ENCODE measurements around the gene MC1R.
"Not testable (repeated sequence)": the region's sequence is repeated elsewhere in the genome, so short reads cannot be mapped to it uniquely, and the experiment has no call there.

Gene MC1R

DNA sequence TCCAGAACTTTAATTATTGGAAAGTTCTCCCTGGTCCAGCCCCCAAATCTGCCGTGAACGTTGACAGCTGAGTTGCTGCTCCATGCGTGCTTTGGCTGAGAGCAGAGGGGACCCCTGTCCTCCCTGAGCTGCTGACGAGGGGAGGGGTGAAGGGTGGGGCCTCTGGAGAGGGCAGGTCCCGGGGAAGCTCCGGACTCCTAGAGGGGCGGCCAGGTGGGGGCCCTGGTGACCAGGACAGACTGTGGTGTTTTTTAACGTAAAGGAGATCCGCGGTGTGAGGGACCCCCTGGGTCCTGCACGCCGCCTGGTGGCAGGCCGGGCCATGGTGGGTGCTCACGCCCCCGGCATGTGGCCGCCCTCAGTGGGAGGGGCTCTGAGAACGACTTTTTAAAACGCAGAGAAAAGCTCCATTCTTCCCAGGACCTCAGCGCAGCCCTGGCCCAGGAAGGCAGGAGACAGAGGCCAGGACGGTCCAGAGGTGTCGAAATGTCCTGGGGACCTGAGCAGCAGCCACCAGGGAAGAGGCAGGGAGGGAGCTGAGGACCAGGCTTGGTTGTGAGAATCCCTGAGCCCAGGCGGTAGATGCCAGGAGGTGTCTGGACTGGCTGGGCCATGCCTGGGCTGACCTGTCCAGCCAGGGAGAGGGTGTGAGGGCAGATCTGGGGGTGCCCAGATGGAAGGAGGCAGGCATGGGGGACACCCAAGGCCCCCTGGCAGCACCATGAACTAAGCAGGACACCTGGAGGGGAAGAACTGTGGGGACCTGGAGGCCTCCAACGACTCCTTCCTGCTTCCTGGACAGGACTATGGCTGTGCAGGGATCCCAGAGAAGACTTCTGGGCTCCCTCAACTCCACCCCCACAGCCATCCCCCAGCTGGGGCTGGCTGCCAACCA is at the start of gene MC1R:
Gene MC1R, plus strand, starts transcription at position 410 of the 895 bp plus-strand sequence. Its CDS starts 397 bp downstream, at position 807.
- Histone ChIP-seq H3K36me3 (ENCODE audit: control insufficient read depth, insufficient read depth, low read length) (no peaks in the 10 kb centered on the region), H3K4me1 (ENCODE audit: control insufficient read depth, insufficient read depth, low read length) (peaks cover 3% of the 10 kb centered on the region), H3K9me3 (ENCODE audit: control insufficient read depth, insufficient read depth, low read length) (no peaks in the 10 kb centered on the region), H3K27ac (ENCODE audit: low read depth, low read length) (no peak within 1 kb of the TSS), H3K4me3 (ENCODE audit: low read depth, low read length) (peak within 1 kb of the TSS; percentile 66), H3K9ac (ENCODE audit: low read depth, low read length) (peak within 1 kb of the TSS; percentile 30; the same call in 1 of the 2 replicates), H3K27me3 (ENCODE audit: control insufficient read depth, insufficient read depth, low read length) (peaks cover 29% of the 10 kb centered on the region)

DNA sequence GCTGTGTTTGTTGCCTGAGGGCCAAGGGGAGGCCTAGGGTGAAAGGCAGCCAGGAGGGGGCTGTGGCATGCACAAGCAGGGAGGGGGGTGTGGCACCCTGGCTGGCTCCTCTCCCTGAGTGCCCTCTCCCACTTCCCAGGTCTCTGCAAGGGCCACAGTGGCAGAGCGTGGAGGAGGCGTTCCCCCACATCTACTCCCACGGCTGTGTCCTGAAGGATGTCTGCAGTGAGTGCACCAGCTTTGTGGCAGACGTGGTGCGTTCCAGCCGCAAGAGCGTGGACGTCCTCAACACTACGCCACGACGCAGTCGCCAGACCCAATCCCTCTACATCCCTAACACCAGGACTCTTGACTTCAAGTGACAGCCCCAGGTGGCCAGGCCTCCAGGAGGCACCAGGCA is 48.8 kb upstream of the MC1R start:
- Histone ChIP-seq H3K4me1 (ENCODE audit: control insufficient read depth, insufficient read depth, low read length) (no peaks in the 10 kb centered on the region), H3K27ac (ENCODE audit: low read depth, low read length) (no peak overlapping the region), H3K36me3 (ENCODE audit: control insufficient read depth, insufficient read depth, low read length) (peaks cover 5% of the 10 kb centered on the region), H3K9me3 (ENCODE audit: control insufficient read depth, insufficient read depth, low read length) (peaks cover 7% of the 10 kb centered on the region; the same call in 1 of the 2 replicates), H3K4me3 (ENCODE audit: low read depth, low read length) (no peak overlapping the region), H3K9ac (ENCODE audit: low read depth, low read length) (no peak overlapping the region), H3K27me3 (ENCODE audit: control insufficient read depth, insufficient read depth, low read length) (no peaks in the 10 kb centered on the region)

DNA sequence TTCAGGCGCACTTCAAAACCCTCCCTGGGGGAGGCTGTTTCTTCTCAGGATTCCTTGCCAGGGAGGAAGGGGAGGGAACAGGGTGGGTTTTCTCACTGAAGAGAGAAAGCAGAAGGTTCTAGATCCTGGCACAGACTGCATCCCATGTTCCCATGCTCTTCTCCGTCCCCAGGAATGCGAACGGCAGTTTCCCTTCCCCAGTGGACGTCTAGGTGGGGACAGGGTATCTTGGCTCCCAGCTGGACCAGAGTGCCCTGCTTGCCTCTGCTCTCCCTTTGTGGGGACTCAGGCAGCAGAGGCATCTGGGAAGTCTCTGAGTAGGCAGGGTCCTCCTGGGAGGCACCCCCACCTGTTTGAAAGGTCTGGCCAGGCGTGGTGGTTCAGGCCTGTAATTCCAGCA is 48.2 kb upstream of the MC1R start:
- Histone ChIP-seq H3K27me3 (ENCODE audit: control insufficient read depth, insufficient read depth, low read length) (no peaks in the 10 kb centered on the region), H3K4me3 (ENCODE audit: low read depth, low read length) (no peak overlapping the region), H3K36me3 (ENCODE audit: control insufficient read depth, insufficient read depth, low read length) (peaks cover 9% of the 10 kb centered on the region), H3K9me3 (ENCODE audit: control insufficient read depth, insufficient read depth, low read length) (peaks cover 7% of the 10 kb centered on the region; the same call in 1 of the 2 replicates), H3K9ac (ENCODE audit: low read depth, low read length) (no peak overlapping the region), H3K27ac (ENCODE audit: low read depth, low read length) (no peak overlapping the region), H3K4me1 (ENCODE audit: control insufficient read depth, insufficient read depth, low read length) (no peaks in the 10 kb centered on the region)

DNA sequence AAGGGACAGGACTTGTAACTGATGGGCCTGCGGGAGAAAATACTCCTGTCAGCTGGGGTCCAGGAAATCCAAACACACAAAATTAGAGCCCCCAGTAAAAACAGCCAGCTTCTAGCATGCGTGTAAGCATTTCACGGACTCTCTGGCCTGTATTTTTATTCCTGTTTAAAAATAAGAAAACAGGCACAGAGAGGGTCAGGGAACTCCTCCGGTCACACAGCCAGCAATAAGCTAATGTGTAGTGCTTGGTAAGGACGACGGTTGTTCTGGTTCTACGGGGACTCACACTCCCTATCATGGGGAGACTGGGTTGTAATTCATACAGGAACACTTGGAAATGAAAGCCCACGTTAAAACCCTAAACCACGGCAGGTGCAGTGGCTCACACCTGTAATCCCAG is 46.8 kb upstream of the MC1R start:
- Histone ChIP-seq H3K27ac (ENCODE audit: low read depth, low read length) (no peak overlapping the region), H3K36me3 (ENCODE audit: control insufficient read depth, insufficient read depth, low read length) (peaks cover 17% of the 10 kb centered on the region), H3K9me3 (ENCODE audit: control insufficient read depth, insufficient read depth, low read length) (peaks cover 11% of the 10 kb centered on the region), H3K4me1 (ENCODE audit: control insufficient read depth, insufficient read depth, low read length) (no peaks in the 10 kb centered on the region), H3K4me3 (ENCODE audit: low read depth, low read length) (no peak overlapping the region), H3K27me3 (ENCODE audit: control insufficient read depth, insufficient read depth, low read length) (no peaks in the 10 kb centered on the region), H3K9ac (ENCODE audit: low read depth, low read length) (no peak overlapping the region)

DNA sequence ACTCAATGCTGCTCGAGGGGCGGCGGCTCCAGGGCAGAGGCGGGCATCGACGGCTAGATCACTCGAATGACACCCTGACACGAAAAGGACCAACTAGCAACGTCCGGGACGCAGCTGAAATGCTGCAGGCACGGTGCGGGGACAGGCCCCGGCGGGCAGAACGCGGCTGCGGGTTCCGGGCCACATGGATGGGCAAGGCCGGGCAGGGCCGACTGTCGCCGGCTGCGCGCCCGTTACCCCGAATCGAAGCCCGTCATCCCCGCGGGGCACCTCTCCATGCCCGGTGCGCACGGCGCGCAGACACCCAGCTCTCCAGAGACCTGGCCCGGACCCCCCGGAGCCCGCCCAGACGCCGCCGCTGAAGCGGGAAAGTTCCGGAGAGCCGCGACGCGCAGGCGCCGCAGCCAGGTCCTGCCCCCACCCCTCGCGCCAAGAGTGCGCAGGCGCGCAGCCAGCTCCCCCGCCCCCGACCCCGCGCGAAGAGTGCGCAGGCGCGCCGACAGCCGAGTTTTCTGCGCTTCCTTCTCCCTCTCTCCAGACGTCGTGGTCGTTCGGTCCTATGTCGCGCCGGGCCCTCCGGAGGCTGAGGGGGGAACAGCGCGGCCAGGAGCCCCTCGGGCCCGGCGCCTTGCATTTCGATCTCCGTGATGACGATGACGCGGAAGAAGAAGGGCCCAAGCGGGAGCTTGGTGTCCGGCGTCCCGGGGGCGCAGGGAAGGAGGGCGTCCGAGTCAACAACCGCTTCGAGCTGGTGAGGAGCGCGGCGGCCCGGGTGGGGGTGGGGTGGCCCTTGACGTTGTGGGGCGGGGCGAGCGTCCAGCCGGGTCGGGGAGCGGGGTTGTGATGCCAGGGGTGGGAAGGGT is 45.3 kb upstream of the MC1R start, which contains the start of gene TCF25:
Gene TCF25, plus strand, starts transcription at position 484 of the 863 bp plus-strand sequence. Its CDS starts 76 bp downstream, at position 560.
- peak within 1 kb of the TSS; percentile 94 for H3K4me3 ChIP-seq (ENCODE audit: low read depth, low read length)
- peak within 1 kb of the TSS; percentile 97 for H3K9ac ChIP-seq (ENCODE audit: low read depth, low read length)
- no peaks in the 10 kb centered on the region for H3K27me3 ChIP-seq (ENCODE audit: control insufficient read depth, insufficient read depth, low read length)
- no peaks in the 10 kb centered on the region for H3K4me1 ChIP-seq (ENCODE audit: control insufficient read depth, insufficient read depth, low read length)
- peaks cover 4% of the 10 kb centered on the region for H3K9me3 ChIP-seq (ENCODE audit: control insufficient read depth, insufficient read depth, low read length)
- H3K36me3 ChIP-seq (ENCODE audit: control insufficient read depth, insufficient read depth, low read length), result peaks cover 21% of the 10 kb centered on the region
- H3K27ac ChIP-seq (ENCODE audit: low read depth, low read length), result peak within 1 kb of the TSS; percentile 100

DNA sequence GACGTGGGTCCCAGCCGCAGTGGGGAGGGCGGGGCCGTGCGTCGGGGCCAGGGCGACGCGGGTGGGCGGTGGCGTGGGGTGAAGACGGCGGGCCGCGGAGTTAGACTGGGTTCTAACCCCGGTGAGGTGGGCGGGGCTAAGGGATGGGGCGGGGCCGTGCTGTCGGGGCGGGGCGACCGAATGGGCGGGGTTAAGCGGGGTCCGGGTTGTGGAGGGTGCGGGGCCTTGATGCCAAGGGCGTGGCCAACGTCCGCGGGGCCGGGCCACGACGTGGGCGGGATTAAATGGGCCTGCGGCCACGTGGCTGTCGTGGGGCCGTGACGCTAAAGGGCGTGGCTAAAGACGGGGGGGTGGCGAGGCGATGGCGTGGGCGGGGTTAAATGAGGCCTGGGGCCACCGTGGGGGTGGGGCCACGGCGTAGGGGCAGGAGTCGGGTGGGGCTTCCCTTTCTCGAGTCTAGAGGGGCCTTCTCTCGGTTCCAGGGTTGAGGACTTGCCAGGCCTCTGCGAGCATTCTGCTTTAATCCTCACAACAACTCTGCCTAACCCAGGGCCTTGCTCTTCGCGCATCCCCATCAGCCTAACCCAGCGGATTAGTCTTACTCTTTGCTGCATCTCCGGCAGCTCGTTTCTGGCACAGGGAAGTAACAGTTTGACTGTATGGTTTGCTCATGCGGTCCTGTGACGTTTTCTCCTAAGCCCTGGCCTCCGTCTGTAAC is 44.5 kb upstream of the MC1R start:
- Histone ChIP-seq H3K4me1 (ENCODE audit: control insufficient read depth, insufficient read depth, low read length) (no peaks in the 10 kb centered on the region), H3K9ac (ENCODE audit: low read depth, low read length) (0 out of 2 replicates have a peak overlapping the region, but pooled peaks have one; percentile 31), H3K9me3 (ENCODE audit: control insufficient read depth, insufficient read depth, low read length) (peaks cover 4% of the 10 kb centered on the region), H3K27me3 (ENCODE audit: control insufficient read depth, insufficient read depth, low read length) (no peaks in the 10 kb centered on the region), H3K4me3 (ENCODE audit: low read depth, low read length) (peak overlapping the region; percentile 94), H3K36me3 (ENCODE audit: control insufficient read depth, insufficient read depth, low read length) (peaks cover 26% of the 10 kb centered on the region), H3K27ac (ENCODE audit: low read depth, low read length) (peak overlapping the region; percentile 100)

DNA sequence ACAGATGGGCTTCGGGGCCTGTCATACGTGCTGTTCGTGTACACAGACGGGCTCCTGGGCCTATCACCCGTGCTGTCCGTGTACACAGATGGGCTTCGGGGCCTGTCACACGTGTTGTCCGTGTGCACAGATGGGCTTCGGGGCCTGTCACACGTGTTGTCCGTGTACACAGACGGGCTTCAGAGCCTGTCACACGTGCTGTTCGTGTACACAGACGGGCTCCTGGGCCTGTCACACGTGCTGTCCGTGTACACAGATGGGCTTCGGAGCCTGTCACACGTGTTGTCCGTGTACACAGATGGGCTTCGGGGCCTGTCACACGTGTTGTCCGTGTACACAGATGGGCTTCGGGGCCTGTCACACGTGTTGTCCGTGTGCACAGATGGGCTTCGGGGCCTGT is 39.5 kb upstream of the MC1R start:
- H3K4me3 ChIP-seq (ENCODE audit: low read depth, low read length); H3K4me1 ChIP-seq (ENCODE audit: control insufficient read depth, insufficient read depth, low read length); H3K27me3 ChIP-seq (ENCODE audit: control insufficient read depth, insufficient read depth, low read length); H3K9ac ChIP-seq (ENCODE audit: low read depth, low read length); H3K27ac ChIP-seq (ENCODE audit: low read depth, low read length); H3K9me3 ChIP-seq (ENCODE audit: control insufficient read depth, insufficient read depth, low read length): not testable (repeated sequence)
- peaks cover 53% of the 10 kb centered on the region for H3K36me3 ChIP-seq (ENCODE audit: control insufficient read depth, insufficient read depth, low read length)

DNA sequence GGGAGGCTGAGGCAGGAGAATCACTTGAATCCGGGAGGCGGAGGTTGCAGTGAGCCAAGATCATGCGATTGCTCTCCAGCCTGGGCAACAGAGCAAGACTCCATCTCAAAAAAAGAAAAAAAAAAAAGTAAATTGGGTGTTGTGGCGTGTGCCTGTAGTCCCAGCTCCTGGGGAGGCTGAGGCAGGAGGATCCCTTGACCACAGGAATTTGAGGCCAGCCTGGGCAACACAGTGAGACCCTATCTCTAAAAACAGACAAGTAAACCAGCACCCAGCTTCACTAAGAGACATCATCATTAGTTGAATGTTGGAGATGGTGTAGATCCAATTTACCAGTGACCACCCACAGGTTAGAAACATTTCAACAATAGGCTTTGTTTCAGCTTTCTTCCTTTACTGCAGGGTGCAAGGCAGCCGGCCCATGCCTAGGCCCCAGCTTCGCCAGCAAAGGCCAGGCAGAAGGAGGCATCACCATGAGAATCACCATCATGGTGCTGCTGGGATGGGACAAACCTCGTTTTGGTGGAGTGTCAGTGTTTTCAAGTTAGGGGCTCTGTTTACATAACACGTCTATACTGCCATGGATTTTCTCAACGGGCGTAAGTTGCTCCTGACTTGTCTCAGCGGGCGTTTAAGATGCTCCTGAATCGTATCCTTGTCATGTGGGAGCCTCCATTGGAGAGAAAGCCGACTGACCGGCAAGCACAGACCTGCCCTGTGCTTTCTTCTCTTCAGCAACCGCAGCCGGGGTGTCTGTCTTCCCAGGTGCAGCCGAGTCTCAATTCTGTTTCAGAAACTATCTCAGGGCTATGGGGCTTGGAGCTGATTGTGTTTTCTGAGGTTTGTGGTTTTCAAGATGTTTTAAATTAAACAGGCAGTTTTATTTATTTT is 37.9 kb upstream of the MC1R start:
- no peak overlapping the region for H3K27ac ChIP-seq (ENCODE audit: low read depth, low read length)
- H3K9me3 ChIP-seq (ENCODE audit: control insufficient read depth, insufficient read depth, low read length), result peaks cover 4% of the 10 kb centered on the region
- H3K9ac ChIP-seq (ENCODE audit: low read depth, low read length), result no peak overlapping the region
- no peak overlapping the region for H3K4me3 ChIP-seq (ENCODE audit: low read depth, low read length)
- H3K27me3 ChIP-seq (ENCODE audit: control insufficient read depth, insufficient read depth, low read length), result no peaks in the 10 kb centered on the region
- H3K4me1 ChIP-seq (ENCODE audit: control insufficient read depth, insufficient read depth, low read length), result no peaks in the 10 kb centered on the region
- H3K36me3 ChIP-seq (ENCODE audit: control insufficient read depth, insufficient read depth, low read length), result peaks cover 55% of the 10 kb centered on the region

DNA sequence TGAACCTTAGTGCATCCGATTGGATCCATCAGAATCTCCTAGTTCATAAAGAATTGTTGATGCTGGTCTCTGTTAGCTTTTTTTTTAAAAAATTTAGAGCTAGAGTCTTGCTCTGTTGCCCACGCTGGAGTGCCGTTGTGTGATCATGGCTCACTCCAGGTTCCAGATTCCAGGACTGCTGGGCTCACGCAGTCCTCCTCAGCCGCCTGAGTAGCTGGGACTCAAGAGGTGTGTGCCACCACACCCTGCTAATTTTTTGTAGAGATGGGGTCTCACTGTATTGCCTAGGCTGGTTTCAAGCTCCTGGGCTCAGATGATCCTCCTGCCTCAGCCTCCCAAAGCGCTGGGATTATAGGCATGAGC is 37.3 kb upstream of the MC1R start:
- H3K27ac ChIP-seq (ENCODE audit: low read depth, low read length), result no peak overlapping the region

More for the DNA sequence above, 37.3 kb upstream of the MC1R start:
- Histone ChIP-seq H3K4me1 (ENCODE audit: control insufficient read depth, insufficient read depth, low read length) (no peaks in the 10 kb centered on the region), H3K36me3 (ENCODE audit: control insufficient read depth, insufficient read depth, low read length) (peaks cover 49% of the 10 kb centered on the region), H3K9me3 (ENCODE audit: control insufficient read depth, insufficient read depth, low read length) (no peaks in the 10 kb centered on the region), H3K27me3 (ENCODE audit: control insufficient read depth, insufficient read depth, low read length) (no peaks in the 10 kb centered on the region), H3K4me3 (ENCODE audit: low read depth, low read length) (no peak overlapping the region), H3K9ac (ENCODE audit: low read depth, low read length) (no peak overlapping the region)
